Muscle of arm (tissue), 12 donors: ENCODE data around the gene ENO2. TPM values are rescaled to one million over a fixed set of nuclear protein-coding genes. Genes with fewer than 3 reads are reported as not detected.

ENCODE experiments used
- DNase-seq: peaks from one replicate; pipeline ENCODE4 v3.0.0-alpha.2; 2013
- polyA plus RNA-seq, 12 donors: library from polyadenylated mRNA; unstranded; fragments of 120-200 nt; gene quantifications; one replicate each; pipeline ENCODE4 v1.2.1, GENCODE V29; 2013; ENCODE audit not compliant: insufficient read length in 12 of 12

ENO2 gene
- polyA plus RNA-seq, 12 donors = 5.1 to 21.8 (median 8.2) TPM; not detected in 1

DNA sequence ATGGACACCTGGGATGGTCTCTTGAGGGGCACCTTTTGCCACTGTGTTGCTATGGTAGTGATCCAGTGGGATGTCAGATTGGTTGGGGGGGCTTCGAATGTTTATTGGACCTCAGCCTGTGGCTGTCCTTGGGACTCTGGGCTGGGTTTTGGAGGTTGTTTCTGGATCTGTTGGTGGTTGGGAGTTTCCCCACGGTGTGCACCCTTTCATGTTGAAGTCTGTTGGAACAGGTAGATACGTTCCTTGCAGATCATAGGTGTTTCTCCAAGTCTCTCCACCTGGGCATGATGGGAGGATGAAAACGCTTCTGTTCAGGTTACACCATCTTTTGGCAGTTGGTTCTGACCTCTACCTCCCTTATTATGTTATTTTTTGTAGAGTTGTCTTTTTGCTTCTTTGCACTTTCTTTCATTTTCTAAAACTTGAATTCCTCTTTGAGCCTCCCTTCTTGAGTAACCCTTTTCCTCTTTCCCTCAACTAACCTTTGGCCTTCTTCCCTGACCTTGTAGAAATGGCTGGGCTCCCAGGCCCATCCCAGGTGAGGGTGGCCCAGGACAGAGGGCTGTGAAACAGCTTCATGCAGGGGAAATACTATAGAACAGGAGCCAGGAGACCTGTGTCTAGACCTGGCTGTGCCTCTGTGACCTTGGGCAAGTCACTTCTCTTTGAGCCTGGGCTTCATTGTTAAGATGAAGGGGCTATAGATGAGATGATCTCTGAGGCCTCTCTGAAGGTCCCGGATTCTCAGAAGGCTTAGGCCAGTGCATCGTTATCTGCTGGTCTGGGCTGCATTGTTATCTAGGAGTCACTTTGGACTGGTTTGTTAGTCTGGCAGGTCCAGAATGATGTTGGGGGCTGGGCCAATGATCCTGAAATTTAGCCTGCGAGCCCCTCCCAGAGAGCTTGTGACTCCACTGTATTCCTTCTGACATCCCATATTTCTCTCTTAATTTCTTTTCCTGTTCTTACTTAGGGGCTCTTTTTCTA is 15.4 kb downstream of the ENO2 start:
- DNase-seq = no peak

DNA sequence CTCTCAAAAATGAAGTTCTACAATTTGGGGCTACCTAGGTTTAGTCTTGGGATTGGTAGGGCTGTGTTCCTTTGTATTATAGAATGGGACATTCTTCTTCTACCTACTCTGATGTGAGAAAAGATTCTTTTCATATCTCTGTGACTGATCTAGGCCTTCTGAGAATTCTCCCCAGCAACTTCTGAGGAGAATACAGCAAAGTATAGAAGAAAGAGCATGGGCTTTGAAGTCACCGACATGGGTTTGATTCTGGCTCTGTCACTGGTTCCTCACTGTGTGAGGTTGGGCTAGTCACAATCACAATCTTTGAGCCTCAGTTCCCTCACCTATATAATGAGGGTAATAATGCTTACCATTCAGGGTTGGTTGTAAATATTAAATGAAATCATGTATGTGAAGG is 18.4 kb downstream of the ENO2 start:
- no peak for DNase-seq

DNA sequence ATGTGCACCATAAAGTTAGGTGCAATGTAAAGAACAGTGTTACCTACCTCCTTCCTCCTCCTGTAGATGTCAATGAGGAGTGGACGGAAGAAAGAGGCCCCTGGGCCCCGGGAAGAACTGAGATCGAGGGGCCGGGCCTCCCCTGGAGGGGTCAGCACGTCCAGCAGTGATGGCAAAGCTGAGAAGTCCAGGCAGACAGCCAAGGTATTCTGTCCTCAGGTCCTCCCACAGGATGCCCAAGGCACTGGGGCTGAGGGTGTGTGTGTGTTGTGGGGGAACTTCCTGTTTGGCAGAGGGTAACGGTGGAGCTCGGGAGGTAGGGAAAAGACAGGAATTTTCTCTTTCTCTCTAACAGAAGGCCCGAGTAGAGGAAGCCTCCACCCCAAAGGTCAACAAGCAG is 19.7 kb downstream of the ENO2 start:
- no peak for DNase-seq

DNA sequence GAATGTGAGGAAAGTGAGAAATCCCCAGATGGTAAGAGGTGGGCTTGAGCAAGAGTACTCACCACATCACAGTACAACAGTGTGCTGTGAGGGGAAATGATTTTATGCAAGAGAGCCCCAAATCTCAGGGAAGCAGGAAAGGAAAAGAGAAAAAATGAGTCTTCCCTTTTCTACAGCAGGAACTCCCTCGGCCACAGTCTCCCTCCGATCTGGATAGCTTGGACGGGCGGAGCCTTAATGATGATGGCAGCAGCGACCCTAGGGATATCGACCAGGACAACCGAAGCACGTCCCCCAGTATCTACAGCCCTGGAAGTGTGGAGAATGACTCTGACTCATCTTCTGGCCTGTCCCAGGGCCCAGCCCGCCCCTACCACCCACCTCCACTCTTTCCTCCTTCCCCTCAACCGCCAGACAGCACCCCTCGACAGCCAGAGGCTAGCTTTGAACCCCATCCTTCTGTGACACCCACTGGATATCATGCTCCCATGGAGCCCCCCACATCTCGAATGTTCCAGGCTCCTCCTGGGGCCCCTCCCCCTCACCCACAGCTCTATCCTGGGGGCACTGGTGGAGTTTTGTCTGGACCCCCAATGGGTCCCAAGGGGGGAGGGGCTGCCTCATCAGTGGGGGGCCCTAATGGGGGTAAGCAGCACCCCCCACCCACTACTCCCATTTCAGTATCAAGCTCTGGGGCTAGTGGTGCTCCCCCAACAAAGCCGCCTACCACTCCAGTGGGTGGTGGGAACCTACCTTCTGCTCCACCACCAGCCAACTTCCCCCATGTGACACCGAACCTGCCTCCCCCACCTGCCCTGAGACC is 21.2 kb downstream of the ENO2 start:
- DNase-seq = no peak

DNA sequence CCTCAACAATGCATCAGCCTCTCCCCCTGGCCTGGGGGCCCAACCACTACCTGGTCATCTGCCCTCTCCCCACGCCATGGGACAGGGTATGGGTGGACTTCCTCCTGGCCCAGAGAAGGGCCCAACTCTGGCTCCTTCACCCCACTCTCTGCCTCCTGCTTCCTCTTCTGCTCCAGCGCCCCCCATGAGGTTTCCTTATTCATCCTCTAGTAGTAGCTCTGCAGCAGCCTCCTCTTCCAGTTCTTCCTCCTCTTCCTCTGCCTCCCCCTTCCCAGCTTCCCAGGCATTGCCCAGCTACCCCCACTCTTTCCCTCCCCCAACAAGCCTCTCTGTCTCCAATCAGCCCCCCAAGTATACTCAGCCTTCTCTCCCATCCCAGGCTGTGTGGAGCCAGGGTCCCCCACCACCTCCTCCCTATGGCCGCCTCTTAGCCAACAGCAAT is 21.8 kb downstream of the ENO2 start:
- DNase-seq = no peak

DNA sequence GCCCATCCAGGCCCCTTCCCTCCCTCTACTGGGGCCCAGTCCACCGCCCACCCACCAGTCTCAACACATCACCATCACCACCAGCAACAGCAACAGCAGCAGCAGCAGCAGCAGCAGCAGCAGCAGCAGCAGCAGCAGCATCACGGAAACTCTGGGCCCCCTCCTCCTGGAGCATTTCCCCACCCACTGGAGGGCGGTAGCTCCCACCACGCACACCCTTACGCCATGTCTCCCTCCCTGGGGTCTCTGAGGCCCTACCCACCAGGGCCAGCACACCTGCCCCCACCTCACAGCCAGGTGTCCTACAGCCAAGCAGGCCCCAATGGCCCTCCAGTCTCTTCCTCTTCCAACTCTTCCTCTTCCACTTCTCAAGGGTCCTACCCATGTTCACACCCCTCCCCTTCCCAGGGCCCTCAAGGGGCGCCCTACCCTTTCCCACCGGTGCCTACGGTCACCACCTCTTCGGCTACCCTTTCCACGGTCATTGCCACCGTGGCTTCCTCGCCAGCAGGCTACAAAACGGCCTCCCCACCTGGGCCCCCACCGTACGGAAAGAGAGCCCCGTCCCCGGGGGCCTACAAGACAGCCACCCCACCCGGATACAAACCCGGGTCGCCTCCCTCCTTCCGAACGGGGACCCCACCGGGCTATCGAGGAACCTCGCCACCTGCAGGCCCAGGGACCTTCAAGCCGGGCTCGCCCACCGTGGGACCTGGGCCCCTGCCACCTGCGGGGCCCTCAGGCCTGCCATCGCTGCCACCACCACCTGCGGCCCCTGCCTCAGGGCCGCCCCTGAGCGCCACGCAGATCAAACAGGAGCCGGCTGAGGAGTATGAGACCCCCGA is 22.5 kb downstream of the ENO2 start:
- no peak for DNase-seq

DNA sequence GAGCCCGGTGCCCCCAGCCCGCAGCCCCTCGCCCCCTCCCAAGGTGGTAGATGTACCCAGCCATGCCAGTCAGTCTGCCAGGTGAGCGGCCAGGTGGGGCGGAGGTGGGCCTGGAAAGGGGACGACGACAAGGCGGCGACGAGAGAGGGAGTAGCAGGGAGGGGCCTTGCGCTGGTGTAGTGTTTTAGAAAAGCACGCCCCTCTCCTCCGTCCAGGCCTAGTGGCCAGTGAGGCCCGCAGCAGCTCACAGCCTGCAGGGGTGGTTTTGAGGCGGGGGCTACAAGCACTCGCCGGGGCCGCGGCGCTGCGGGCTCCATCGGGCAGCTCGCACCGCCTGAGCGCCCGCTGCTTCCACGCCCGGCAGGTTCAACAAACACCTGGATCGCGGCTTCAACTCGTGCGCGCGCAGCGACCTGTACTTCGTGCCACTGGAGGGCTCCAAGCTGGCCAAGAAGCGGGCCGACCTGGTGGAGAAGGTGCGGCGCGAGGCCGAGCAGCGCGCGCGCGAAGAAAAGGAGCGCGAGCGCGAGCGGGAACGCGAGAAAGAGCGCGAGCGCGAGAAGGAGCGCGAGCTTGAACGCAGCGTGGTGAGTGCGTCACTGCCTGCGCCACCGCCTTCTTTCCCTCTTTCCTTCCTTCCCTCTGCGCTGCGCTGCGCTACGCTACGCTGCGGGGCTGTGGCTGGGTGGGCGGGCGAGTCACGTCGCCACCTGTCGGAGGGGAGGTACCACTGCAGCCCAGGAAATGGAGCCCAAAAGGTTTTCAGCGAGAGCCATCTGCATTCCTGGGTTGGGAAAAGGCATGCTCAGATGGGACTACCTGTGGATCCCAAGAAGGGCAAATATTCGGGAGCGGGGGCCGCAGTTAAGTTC is 23.3 kb downstream of the ENO2 start:
- DNase-seq = peak; percentile 96

DNA sequence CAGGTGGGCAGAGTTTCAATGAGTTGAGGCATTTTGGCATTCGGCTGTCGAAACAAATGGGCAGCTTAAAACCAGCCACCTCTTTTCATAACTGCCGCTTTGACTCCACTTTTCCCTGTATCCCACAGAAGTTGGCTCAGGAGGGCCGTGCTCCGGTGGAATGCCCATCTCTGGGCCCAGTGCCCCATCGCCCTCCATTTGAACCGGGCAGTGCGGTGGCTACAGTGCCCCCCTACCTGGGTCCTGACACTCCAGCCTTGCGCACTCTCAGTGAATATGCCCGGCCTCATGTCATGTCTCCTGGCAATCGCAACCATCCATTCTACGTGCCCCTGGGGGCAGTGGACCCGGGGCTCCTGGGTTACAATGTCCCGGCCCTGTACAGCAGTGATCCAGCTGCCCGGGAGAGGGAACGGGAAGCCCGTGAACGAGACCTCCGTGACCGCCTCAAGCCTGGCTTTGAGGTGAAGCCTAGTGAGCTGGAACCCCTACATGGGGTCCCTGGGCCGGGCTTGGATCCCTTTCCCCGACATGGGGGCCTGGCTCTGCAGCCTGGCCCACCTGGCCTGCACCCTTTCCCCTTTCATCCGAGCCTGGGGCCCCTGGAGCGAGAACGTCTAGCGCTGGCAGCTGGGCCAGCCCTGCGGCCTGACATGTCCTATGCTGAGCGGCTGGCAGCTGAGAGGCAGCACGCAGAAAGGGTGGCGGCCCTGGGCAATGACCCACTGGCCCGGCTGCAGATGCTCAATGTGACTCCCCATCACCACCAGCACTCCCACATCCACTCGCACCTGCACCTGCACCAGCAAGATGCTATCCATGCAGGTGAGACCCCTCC is 24.2 kb downstream of the ENO2 start:
- DNase-seq = no peak

DNA sequence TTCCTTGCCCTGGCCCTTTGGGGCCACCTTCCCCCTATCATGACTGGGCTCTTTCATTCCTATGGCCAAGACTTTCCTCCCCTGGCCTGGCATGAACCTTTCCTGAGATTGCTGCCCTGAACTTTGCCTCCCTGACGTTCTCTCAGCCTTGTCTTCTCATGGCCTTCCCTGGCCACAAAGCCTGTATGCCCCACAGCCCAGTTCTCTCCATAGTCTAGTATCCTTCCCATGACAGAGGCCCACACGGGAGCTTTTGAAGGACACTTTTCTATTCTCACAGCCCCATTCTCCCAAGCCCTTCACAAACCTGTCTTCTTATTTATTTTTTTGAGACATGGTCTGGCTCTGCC is 24.8 kb downstream of the ENO2 start:
- DNase-seq = no peak

DNA sequence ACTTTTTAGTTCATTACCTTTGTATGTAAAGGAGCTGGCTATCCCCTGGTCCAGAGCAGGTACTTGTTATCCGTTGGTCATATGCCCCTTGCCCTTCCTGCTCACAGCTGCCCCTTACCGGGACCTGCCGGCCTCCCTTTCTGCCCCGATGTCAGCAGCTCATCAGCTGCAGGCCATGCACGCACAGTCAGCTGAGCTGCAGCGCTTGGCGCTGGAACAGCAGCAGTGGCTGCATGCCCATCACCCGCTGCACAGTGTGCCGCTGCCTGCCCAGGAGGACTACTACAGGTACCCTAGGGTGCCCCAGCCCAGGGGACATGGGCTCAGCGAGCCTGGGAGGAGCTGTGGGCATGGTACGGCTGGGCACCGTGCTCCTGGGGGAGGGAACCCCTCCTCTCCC is 26.9 kb downstream of the ENO2 start:
- no peak for DNase-seq

DNA sequence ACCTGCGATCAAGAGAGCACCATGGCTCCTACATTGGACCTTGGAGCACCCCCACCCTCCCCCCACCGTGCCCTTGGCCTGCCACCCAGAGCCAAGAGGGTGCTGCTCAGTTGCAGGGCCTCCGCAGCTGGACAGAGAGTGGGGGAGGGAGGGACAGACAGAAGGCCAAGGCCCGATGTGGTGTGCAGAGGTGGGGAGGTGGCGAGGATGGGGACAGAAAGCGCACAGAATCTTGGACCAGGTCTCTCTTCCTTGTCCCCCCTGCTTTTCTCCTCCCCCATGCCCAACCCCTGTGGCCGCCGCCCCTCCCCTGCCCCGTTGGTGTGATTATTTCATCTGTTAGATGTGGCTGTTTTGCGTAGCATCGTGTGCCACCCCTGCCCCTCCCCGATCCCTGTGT is 27.4 kb downstream of the ENO2 start:
- no peak for DNase-seq

DNA sequence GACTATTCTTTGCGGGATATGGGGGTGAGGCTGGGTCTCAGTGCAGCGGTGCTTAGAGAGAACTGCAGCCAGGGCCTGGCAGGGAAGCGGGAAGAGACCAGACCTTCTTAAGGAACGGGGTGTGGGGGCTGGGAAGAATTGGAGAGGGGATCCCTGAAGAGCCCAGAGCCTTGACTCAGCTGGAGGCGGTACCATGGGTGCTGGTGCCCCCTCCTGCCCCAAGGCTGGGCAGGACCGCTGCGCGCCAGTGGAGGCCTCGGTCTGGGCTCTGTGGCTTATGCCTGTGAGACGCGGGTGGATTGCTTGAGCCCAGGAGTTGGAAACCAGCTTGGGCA is 27.9 kb downstream of the ENO2 start:
- DNase-seq = no peak

DNA sequence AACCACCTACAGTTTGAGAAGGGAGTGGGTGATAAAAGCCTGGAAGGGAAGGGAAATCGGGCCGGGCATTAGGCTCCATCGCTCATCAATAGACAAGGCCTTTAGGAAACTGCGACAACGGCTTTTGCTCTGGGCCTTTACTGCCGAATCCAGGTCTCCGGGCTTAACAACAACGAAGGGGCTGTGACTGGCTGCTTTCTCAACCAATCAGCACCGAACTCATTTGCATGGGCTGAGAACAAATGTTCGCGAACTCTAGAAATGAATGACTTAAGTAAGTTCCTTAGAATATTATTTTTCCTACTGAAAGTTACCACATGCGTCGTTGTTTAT is 29.0 kb downstream of the ENO2 start:
- DNase-seq = peak; percentile 88

DNA sequence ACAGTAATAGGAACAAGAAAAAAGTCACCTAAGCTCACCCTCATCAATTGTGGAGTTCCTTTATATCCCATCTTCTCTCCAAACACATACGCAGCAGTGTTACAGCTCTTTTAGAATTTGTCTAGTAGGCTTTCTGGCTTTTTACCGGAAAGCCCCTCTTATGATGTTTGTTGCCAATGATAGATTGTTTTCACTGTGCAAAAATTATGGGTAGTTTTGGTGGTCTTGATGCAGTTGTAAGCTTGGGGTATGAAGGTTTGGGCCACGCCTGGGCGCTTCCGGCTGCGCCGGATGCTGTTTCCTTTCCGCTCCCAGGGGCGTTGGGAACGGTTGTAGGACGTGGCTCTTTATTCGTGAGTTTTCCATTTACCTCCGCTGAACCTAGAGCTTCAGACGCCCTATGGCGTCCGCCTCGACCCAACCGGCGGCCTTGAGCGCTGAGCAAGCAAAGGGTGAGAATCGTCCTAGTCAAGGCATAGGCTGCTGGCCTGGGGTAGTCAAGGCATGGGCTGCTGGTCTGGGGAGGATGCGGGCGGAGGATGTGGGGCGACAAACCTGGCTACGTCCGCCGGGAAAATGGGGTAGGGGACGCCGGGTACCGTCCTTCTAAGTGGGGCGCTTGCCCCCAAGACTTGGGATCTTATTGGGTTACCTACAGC is 29.5 kb downstream of the ENO2 start, which contains the start of the genes C12orf57 and RNU7-1:
Gene C12orf57 (plus strand): TSS at position 301 of the 659 bp plus-strand sequence. CDS start 100 bp downstream, at position 401.
Gene RNU7-1 (plus strand): TSS at position 95 of the 659 bp plus-strand sequence.
- DNase-seq = peak; percentile 92

DNA sequence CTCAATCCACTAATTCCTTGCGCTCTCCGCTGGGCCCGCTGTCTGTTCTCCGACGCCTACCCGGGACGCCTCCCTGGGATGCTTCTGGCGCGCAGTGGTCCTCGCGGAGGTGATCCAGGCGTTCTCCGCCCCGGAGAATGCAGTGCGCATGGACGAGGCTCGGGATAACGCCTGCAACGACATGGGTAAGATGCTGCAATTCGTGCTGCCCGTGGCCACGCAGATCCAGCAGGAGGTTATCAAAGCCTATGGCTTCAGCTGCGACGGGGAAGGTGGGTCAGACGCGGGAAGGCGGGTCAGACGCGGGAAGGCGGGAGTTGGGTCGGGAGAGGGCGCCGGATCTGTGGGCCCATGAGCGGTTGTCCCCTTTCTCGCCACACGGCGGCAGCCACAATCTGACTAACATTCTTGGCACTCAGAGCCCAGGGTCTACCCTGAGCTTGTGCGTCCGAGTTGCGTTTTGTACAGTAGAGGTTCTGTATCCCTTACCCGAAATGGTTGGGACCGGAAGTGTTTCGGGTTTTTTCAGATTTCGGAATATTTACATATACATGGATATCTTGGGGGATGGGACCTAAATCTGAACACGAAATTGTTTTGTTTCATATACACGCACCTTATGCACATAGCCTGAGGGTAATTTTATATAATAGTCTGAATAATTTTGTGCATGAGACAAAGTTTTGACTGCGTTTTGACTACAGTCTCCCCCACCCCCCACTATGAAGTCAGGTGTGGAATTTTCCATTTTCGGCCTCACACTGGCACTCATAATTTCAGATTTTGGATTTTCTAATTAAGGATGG is 30.2 kb downstream of the ENO2 start:
- peak; percentile 95 for DNase-seq

DNA sequence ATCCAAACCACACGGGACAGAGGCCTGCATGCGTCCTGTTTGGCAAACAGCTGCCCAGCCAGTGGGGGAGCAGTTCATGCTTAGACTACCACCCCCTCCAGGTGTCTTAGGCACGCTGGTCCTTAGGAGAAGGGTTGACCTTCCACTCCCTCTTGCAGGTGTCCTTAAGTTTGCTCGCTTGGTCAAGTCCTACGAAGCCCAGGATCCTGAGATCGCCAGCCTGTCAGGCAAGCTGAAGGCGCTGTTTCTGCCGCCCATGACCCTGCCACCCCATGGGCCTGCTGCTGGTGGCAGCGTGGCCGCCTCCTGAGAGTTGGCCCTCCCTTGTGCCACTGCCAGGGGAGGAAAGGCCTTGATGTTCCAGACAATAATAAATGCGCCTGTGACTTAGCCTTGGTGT is 31.2 kb downstream of the ENO2 start:
- DNase-seq = no peak

DNA sequence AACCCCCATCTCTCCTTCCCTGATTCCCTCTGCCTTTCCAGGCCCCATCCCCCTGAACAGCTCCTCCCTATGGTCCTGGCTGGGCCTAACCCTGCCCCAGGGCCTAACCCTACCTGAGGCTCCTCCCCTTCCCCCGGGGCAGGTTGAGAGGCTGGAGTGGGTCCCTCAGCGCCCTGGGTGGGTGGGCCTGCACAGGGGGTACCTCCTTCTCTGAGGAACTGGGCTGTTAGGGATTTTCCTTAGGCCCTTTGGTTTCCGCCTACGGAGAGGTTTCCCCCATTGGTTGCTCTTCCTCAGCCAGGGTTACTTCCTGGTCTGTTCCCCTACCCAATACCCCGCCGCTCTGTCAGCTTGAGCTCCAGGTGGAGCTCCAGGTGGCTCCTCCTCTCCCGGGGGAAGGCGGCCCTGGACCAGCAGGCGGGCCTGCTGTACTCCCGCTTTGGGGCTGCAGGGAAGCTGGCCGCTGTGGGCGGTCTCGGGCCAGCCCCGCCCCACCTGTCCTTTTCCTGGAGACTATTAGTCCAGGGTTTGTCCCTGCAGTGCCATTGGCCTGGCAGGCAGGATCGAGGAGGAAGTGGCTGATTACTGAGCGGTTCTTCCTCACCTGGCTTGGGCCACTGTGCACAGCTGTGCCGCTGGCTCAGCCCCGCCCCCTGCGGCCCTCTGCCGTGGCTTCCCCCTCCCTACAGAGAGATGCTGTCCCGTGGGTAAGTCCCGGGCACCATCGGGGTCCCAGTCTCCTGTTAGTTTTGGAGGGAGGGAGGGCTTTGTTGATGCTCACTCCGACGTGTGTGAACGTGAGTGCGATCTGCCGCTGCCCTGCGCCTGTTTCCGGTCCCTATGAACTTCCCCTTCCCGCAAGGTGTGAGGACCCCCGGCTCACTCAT is 31.9 kb downstream of the ENO2 start:
- no peak for DNase-seq
